Brain pericyte (primary cell): Measurements from ENCODE around the gene PSMA4.
"Not testable (repeated sequence)": the region's sequence is repeated elsewhere in the genome, so short reads cannot be mapped to it uniquely, and the experiment has no call there.

Source experiments
- DNase-seq: peaks from one replicate; pipeline ENCODE4 v3.0.0-alpha.2; 2012; ENCODE audit warnings: low read depth, low spot score

Gene PSMA4

DNA sequence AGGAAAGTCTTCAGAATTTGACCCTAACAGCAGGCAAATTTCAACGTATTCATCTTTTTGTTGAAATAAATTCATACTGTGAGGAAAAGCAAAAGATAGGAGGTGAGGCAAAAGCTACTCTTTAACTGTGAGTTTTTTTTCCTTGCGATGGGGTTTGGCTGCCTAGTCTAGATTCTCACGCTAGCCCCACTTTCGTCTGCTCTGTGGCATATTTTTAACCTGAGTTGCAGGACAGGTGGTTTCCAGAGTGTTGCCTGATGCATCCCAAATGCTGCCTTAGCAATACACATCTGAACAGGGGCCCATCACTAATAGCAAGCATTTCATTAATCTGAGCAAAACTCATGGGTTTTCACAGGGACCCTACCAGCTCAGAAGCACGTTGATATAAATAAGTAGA, 11.7 kb downstream of the PSMA4 start:
- no peak for DNase-seq

DNA sequence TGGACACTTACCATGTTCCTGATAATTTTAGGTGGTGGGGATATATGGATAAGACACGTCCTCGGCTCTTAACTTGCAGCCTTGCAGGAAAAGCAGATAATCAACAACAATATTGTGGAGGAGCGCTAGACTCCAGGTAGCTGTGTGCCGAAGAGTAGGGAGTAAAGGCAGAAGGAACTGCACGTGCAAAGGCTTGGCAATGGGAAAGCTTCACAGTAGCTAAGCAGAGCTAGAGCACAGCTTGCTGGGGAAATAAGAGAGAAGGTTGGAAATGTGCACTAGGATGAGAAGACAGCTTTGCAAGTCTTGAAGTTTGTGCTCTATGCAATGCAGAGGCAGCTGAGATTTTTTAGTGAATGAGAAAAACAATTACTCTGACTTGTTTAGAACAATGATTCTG, 12.4 kb downstream of the PSMA4 start:
- no peak for DNase-seq

DNA sequence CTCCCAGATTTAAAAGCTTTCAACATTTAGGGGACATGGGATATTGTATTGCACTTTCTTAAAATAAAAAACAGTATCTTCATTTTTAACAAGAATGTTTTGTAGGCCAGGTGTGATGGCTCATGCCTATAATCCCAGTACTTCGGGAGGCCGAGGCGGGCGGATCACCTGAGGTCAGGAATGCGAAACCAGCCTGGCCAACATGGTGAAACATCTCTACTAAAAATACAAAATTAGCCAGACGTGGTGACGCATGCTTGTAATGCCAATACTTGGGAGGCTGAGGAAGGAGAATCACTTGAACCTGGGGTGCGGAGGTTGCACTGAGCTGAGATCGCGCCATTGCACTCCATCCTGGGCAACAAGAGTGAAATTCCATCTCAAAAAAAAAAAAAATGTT, 20.0 kb downstream of the PSMA4 start:
- not testable (repeated sequence) for DNase-seq

DNA sequence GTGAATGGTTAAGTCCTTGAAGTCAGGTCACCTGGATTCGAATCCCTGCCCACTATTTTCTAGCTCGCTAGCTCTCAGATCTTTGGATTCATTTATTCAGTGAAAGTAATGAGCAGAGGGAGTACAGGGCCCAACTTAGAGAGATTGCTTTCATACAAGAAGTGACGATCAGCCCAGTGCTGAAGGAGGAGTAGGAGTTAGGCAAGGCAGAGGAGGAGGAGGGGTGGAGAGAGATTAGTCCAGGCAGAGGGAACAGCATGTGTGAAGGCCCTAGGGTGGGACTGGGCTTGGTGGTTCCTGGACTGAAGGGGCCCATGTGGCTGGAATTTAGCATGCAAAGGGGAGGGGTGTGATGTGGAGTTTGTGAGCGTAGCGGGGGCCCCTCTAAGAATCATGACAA, 21.2 kb downstream of the PSMA4 start:
- no peak for DNase-seq

DNA sequence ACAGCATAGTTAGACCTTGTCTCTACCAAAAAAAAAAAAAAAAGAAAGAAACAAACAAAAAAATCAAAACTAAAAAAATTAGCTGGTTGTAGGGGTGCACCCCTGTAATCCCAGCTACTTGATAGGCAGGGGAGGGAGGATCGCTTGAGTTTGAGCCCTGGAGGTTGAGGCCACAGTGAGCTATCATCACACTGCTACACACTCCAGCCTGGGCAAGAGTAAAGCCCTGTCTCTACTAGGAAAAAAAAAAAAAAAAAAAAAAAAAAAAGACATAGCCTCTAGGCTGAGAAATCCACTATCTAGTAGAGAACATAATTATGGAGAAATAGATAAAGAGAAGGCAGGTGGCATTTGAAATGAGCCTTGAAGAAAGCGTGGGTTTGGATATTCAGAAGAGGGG, 22.8 kb downstream of the PSMA4 start:
- no peak for DNase-seq

DNA sequence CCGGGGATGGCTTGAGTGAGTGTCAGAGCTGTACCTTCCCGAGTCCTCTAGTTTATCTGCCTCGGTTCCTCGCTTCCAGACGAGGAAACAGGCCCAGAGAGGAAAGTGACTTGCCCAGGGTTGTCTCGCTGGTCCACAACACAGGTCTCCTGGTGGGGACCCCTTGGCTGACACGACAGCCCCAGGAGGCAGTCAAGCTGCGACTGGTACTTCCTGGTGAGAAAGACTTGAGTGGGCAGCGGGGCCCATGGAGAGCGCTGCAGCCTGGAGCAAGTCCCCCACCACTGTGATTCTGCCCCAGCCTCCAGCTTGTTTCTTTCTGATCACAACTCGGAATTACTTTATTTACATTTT, 24.5 kb downstream of the PSMA4 start:
- no peak for DNase-seq

DNA sequence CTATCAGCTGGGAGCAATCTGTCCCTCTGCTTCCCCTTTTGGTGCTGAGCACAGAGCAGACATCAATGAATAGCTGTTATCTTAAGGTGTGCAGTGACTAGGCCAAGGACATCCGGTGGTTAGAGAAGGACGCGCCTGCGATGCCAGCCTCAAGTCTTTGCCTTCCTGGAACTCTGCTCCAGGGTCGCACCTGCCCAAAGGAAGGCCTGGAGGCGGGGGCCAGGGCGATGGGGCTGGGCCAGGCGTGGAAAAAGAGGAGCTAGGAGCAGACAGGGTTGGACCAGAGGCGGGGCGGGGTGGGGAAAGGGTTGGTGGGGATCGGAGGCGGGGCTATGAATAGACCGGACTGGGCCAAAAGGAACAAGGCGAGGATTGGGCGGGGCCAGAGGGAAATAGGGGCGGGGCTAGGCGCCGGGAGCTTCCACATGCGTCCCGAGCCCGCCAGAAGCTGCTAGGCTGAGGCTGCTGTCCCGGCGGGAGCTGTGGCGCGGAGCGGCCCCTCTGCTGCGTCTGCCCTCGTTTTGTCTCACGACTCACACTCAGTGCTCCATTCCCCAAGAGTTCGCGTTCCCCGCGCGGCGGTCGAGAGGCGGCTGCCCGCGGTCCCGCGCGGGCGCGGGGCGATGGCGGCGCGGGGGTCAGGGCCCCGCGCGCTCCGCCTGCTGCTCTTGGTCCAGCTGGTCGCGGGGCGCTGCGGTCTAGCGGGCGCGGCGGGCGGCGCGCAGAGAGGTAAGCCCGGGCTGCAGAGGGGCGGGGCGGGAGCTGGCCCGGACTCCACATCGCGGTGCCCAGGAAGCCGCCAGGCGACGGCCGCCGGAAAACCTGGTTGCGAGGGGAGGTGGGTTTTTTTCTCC, 25.1 kb downstream of the PSMA4 start, which contains the start of gene CHRNA5:
TSS of gene CHRNA5 (plus strand) at position 424 of the 854 bp plus-strand sequence. CDS start at position 624, 200 bp downstream.
- peak; percentile 34 for DNase-seq

DNA sequence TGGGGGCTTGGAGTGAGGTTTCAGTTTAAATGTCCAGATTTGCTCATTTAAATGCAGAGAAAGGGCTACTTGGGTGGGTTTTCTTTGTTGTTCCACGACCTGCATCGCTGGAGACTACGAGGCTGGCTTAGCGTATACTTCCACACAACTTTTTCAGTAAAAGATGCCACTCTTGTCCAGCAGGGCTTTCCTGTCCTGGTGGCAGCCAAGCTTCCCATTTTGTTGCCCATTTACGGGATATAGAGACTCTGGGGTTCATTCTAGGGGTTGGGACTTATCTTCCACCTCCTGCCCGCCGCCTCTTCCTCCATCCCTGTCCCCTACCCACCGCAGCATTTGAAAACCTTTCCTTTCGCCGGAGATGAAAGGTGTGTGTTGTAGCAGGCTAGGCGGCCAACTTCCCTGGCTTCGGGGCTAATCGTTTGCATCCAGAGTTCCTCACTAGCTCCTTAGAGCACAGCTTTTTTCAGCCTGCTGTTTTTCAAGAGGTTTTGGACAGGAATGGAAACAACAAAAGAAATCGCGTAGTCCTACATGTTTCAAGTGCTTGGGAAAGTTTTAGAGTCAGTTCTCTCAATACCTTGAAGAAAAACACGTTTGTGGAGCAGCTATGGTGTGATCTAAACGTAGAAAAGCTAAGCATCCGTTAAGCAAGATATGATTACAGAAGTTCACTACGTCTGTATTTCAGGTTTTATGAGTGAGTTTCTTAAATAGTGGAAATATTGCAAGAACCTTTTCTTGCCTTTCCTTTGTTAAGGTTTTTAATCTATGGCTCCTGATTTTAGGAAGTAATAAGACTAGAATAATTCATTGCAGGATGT, 25.9 kb downstream of the PSMA4 start:
- DNase-seq = no peak

DNA sequence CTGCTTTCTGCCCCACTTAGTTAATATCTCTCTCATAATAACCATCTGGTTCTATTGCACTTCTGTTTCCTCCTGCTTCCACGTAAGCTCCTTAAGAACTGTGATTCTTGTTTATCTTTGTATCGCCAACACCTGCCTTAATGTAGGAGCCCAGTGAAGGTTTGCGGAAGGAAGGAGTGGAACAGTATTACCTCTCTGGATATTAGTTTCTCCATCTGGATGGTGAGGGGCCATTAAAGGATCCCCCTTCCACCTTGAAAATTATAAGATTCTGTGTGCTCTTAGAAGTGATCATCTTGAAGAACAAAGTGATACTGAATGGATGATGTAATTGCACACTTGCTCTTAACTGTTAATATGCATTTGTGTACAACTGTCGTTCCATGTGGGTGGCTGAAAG, 27.3 kb downstream of the PSMA4 start:
- no peak for DNase-seq

DNA sequence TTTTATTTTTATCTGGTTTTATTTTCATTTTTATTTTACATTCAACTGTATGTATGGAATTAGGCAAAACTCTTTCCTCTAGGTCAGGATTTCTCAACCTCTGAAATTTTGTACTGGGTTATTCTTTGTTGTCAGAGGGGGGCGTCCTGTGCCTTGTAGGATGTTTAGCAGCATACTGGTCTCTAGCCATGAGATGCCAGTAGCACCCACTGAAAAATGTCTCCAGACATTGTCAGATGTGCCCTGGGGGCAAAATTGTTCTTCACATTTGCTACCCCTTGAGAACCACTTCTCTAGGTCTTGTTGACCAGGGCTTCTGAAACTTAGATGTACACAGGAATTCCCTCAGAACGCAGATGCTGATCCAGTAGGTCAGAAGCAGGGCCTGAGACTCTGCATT, 30.5 kb downstream of the PSMA4 start:
- no peak for DNase-seq

DNA sequence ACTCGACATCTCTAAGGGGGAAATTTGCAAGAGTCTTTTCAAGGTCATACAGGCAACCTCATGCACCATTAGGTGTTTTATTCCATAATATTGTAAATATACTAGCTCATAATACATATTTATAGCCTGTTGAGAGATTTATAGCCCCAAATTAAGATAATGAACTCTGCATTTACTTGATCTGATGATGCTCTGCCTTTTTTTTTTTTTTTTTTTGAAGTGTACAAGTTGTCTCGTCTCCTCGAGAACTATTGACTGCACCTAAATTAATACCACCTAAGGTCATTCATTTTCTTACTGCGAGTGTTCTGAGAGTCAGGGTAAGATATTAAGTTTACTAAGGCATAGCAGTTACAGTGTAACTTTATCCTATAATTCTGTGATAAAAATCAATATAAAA, 31.1 kb downstream of the PSMA4 start:
- DNase-seq = no peak

DNA sequence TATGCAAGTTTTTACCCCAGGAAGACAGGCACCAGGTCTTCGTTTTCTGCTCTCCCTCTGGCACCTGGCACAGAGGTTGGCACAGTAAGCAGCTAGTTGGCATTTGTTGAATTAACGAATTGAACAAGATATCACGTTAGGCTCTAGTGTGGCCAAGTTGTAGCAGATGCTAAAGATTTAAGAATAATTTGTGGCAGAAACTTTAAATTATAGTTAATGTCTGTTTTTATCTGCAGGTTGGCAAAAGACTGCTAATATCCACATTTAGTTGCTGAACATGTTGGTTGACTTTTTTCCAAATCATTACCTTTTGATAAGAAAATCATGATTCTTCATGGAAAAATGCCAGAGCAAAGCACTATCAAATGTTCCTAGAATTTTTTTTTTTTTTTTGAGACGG, 33.2 kb downstream of the PSMA4 start:
- DNase-seq = no peak

DNA sequence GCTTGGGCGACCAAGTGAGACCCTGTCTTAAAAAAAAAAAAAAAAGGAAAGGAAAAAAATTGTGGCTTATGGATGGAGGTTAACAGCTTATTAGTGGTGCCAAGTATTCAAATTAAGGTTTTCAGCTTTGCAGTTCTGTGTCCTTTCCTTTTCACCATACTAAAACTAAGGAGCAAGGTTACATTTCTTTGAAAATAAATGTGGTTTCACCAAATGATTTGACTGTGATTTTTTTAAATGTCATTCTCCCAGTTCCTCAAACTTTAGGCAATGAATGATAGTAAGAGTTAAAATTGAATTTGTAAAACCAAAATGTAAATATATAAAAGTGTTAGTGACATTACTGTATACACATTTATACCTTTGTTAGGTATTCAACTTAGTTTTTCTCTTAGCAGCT, 34.7 kb downstream of the PSMA4 start:
- no peak for DNase-seq

DNA sequence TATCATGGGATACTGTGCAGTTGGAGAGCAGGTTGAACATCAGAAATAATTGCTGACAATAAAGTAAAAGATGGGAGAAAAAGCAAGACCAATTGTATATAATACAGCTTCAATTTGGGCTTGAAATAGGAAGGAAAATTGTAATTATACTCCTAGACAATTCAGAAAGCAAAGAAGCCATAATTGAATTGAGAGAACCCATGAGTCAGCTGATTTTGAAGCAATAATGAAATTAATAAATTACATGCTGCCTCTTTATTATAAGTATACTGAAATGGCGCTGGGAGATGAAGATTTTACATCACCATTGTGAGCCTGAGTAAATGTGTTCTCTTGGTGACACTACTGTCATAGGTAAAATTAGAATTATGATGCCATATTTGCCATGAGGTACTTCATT, 57.3 kb downstream of the PSMA4 start:
- DNase-seq = no peak

DNA sequence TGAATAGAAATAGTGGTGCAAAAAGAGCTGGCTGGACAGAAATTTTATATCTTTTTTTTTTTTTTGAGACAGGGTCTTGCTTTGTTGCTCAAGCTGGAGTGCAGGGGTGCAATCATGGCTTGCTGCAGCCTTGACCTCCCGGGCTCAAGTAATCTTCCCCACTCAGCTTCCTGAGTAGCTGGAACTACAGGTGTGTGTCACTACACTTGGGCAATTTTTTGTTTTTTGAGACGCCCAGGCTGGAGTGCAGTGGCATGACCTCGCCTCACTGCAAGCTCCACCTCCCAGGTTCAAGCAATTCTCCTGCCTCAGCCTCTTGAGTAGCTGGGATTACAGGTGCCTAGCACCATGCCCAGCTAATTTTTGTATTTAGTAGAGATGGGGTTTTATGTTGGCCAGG, 58.1 kb downstream of the PSMA4 start:
- no peak for DNase-seq

DNA sequence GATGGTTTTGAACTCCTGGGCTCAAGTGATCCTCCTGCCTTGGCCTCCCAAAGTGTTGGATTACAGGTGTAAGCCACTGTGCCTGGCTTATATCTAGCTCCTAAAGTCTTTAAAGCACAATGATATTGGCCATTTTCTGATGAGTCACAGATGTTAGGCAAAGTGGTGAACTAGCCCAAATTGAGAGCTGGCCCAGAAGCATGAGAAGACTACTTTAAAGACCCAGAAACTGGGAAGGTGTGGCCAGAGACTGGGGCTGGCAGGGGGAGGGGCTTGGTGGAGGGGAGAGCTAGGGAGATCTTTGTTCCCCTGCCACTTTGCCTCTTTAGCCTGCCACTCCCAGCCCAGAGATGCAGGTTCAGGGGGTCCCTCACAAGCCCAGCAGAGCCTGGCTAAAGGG, 58.9 kb downstream of the PSMA4 start:
- no peak for DNase-seq
